GM15510 (cell line): ENCODE data around the gene TNIP1.

ENCODE experiments used
- POLR2A ChIP-seq: IDR thresholded peaks from 3 replicates; pipeline ENCODE4 v1.6.1; 2011; ENCODE audit warnings: borderline replicate concordance; ENCODE audit not compliant: insufficient read length; ENCODE audit errors: extremely low read depth

Gene TNIP1

GRCh38 chr5:151037561-151038411, 43.0 kb downstream of the TNIP1 start:
- no peak for TF ChIP-seq POLR2A

DNA sequence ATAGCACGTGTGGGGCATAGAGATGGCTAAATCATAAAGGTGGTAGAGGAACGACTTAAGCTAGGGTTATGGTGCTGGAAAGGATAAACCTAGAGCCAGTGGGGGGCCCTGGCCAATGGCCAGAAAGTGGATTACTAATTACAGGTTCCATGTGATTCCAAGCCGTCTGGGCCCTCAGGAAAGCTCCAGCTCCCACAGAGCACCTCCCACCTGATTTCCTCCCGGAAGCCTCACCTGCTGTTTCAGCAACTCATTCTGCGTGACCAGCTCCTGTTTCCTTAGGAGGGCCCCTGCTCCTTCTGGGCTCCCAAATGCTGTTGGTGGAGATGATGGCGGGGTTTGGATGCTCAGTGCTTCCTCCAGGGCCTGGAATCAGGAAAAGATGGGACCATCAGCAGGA, 44.3 kb downstream of the TNIP1 start:
- no peak for TF ChIP-seq POLR2A

DNA sequence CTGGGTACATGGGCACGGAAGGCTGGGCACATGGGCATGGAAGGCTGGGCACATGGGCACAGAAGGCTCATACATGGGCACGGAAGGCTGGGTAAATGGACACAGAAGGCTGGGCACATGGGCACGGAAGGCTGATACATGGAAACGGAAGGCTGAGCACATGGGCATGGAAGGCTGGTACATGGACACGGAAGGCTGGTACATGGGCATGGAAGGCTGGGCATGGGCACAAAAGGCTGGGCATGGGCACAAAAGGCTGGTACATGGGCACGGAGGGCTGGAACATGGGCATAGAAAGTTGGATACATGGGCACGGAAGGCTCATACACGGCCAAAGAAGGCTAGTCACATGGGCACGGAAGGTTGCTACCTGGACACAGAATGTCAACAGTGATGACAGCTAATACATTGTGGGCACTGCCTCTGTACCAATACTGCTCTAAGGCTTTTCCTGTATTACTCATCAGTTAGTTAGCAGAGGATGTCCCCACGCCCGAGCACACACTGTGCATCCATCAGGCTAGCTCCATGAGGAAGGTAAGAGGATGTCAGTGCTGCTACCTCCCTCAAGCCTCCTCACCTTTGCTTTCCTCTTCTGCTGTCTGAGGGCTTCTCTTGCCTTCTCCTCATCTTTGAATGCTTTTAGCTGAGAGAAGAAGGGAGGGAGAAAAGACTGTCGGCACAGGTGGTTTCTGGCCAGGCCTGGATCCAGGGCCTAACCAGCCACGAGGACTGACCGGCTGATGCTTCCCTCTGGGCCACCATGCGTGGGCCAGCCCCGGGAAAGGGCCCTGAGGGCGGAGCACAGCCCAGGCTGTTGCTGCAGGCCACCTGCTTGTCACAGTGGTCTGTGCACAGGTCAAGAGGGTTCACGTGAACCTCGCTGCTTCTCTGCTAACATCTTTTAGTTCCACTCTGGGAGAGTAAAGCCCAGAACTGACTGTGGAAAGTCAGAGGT, 46.1 kb downstream of the TNIP1 start:
- no peak for TF ChIP-seq POLR2A

DNA sequence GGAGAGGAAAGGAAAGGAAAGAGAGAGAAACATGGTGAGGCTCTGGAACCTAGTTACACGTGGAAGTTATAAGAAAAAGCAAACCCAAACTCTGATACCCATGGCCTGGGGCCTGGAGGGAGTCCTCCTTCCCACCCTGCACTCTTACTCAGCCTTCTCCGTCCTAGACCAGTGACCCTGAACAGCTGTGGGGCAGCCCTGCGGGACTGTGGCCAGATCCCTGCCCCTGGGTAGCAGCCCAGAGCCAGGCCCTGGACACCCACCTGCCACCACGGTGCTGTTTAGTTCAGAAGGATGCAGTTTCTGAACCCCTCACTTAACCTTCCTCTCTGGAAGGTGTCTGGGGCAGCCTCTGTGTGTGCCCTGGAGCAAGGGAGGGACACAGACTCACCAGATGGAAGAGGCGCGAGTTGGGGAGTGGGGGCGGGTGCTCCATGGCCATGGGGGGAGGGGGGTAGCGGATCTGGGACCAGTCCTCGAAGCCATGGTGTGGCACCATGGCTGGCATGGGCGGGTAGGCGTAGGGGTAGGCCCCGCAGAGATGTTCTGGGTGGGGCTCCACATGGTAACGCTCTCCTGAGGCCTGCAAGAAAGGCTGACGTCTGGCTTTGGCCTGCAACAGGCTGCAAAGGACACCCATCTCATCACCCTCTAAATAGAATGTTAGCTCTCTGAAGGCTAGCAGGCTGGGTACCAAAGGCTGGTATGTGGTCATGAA, 47.5 kb downstream of the TNIP1 start:
- TF ChIP-seq POLR2A = no peak

DNA sequence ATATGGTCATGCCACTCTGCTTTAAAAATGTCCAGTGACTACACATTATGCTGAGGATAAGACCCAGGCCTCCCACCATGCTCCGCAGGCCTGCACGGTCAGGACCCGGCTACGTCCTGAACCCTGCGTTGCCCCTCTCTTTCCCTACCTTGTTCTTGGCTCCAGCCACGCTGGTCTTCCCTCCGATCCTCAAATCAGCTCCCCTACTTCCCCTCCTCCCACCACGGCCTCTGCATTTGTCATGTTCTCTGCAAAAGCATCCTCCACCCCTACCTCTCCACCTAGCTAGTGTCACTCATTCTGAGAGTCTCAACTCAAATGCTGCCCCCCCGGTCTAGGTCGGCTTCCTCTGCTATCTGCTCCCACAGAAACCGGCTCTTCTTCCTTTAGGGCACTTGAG, 49.3 kb downstream of the TNIP1 start:
- no peak for TF ChIP-seq POLR2A

- no peak for TF ChIP-seq POLR2A
These were observed 50.5 kb downstream of the TNIP1 start for GRCh38 chr5:151030379-151030778.

DNA sequence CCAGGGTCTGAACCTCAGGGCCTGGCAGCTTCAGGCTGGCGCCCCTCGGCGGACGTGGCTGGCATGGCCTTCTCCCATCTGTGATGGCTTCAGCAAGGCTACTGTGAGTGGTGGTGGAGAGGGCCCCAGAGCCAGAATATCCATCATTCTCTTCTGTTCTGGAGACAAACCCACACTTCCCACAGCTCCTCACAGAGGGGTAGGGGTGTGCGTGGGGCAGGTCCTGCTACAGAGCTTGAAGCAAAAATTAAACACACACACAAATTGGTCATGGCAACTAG, 50.8 kb downstream of the TNIP1 start:
- no peak for TF ChIP-seq POLR2A

GRCh38 chr5:151029179-151030055, 51.4 kb downstream of the TNIP1 start:
- no peak for TF ChIP-seq POLR2A

GRCh38 chr5:151028717-151029116, 52.1 kb downstream of the TNIP1 start:
- no peak for TF ChIP-seq POLR2A

- TF ChIP-seq POLR2A = peak; percentile 28
These were observed 52.8 kb downstream of the TNIP1 start for GRCh38 chr5:151027961-151028479.

DNA sequence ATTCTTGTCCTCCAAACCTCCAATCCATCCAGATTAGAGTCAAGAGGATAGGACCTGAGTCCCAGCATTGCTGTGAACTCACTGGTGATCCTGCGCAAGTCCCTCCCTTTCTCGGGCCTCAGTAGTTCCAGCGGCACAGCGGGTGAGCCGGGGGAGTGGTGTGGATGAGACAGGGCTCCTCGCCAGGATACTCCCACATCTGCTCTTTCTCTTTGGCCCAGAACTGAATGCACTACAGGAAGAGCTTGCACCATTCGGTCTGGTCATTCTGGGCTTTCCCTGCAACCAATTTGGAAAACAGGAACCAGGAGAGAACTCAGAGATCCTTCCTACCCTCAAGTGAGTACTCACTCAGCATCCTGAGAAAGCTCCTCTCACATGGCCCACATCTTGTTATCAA, 54.2 kb downstream of the TNIP1 start:
- TF ChIP-seq POLR2A = no peak

DNA sequence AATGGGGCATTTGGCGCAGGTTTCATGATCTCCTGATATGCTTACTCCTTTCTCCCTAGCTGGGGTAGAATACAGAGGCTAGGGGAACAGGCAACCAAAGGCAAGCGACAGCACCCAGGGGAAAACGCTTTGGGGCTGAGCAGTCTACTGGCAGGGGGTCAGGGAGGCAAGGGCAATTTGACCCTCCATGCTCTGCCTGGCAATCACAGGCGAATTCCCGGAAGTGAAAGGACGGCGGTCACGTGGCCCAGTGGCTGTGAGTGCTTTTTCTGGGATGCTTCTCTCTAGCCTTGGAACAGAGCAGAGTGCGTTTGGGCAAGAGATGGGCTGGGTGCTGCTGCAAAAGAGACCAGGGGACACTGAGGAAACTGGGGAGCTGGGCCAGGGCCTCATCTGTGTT, 54.7 kb downstream of the TNIP1 start:
- TF ChIP-seq POLR2A = peak; percentile 31

DNA sequence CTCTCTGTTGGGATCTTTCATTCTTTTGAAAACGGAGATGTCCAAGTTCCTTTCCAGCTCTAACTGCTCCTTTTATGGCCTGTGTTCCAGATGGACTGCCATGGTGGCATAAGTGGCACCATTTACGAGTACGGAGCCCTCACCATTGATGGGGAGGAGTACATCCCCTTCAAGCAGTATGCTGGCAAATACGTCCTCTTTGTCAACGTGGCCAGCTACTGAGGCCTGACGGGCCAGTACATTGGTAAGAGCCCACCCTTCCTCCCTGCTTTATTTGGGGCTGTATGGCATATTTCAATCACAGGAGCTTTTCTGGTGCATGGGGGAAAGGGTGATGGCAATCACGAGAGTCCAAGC, 55.6 kb downstream of the TNIP1 start:
- no peak for TF ChIP-seq POLR2A
